SH-SY5Y (cell line): Measurements from ENCODE around the gene SCAF4.

Source experiments
- GATA2 ChIP-seq: IDR thresholded peaks from 2 replicates; pipeline ENCODE4 v1.6.1; 2011; ENCODE audit warnings: mild to moderate bottlenecking, low read depth, low read length
- GATA3 ChIP-seq: IDR thresholded peaks from 2 replicates; pipeline ENCODE4 v1.6.1; 2011; ENCODE audit warnings: low read depth, mild to moderate bottlenecking, low read length, moderate library complexity

The SCAF4 gene

GRCh38 chr21:31707499-31707898 lies 24.4 kb downstream of the SCAF4 start:
- TF ChIP-seq GATA3 (no peak), GATA2 (no peak)

- TF ChIP-seq GATA2 (no peak), GATA3 (no peak)
Observed at GRCh38 chr21:31706562-31706961, 25.4 kb downstream of the SCAF4 start.

GRCh38 chr21:31700040-31700439 lies 31.9 kb downstream of the SCAF4 start:
- TF ChIP-seq GATA3 (no peak), GATA2 (no peak)

- TF ChIP-seq GATA3 (no peak), GATA2 (no peak)
Observed at GRCh38 chr21:31698461-31698860, 33.5 kb downstream of the SCAF4 start.

- TF ChIP-seq GATA3: no peak
- no peak for TF ChIP-seq GATA2
Observed at GRCh38 chr21:31696424-31696823, 35.5 kb downstream of the SCAF4 start.

- TF ChIP-seq GATA3: no peak
- TF ChIP-seq GATA2: no peak
Observed at GRCh38 chr21:31693222-31693621, 38.7 kb downstream of the SCAF4 start.

- TF ChIP-seq GATA3: no peak
- TF ChIP-seq GATA2: no peak
Observed at GRCh38 chr21:31688603-31689368, 43.1 kb downstream of the SCAF4 start.

GRCh38 chr21:31687108-31687507 lies 44.8 kb downstream of the SCAF4 start:
- no peak for TF ChIP-seq GATA2
- no peak for TF ChIP-seq GATA3

GRCh38 chr21:31686272-31686915 lies 45.5 kb downstream of the SCAF4 start:
- TF ChIP-seq GATA3 (no peak), GATA2 (no peak)

- no peak for TF ChIP-seq GATA2
- no peak for TF ChIP-seq GATA3
Observed at GRCh38 chr21:31684918-31685317, 47.0 kb downstream of the SCAF4 start.

- no peak for TF ChIP-seq GATA2
- no peak for TF ChIP-seq GATA3
Observed at GRCh38 chr21:31683029-31683428, 48.9 kb downstream of the SCAF4 start.

GRCh38 chr21:31682620-31683019 lies 49.3 kb downstream of the SCAF4 start:
- TF ChIP-seq GATA3 (no peak), GATA2 (no peak)

- no peak for TF ChIP-seq GATA3
- TF ChIP-seq GATA2: no peak
Observed at GRCh38 chr21:31678478-31678877, 53.4 kb downstream of the SCAF4 start.

GRCh38 chr21:31677047-31677446 lies 54.9 kb downstream of the SCAF4 start:
- TF ChIP-seq GATA2: no peak
- TF ChIP-seq GATA3: no peak

- TF ChIP-seq GATA3: no peak
- TF ChIP-seq GATA2: no peak
Observed at GRCh38 chr21:31675960-31676359, 56.0 kb downstream of the SCAF4 start.
